Loucy (cell line): ENCODE results near the gene RSPRY1.

Experiments
- H2AFZ ChIP-seq: fragments of 200-600 bp; sonication (generic); 2 replicates; pipeline ENCODE4 v1.6.0; 2016; ENCODE audit warnings: antibody characterized with exemption, mild to moderate bottlenecking, low read length, moderate library complexity
- H3F3A ChIP-seq: fragments of 200-600 bp; 2 replicates; pipeline ENCODE4 v1.6.0; 2016; ENCODE audit warnings: antibody characterized with exemption, low read depth, mild to moderate bottlenecking
- H3K27me3 ChIP-seq: fragments of 200-600 bp; sonication (generic); 2 replicates; pipeline ENCODE4 v1.6.1; 2014; ENCODE audit warnings: low read length, mild to moderate bottlenecking; ENCODE audit not compliant: insufficient read depth, poor library complexity, severe bottlenecking
- H3K36me3 ChIP-seq: fragments of 200-600 bp; sonication (generic); 2 replicates; pipeline ENCODE4 v1.6.1; 2016; ENCODE audit warnings: low read length; ENCODE audit not compliant: insufficient read depth
- H3K4me1 ChIP-seq: fragments of 200-600 bp; sonication (generic); 2 replicates; pipeline ENCODE4 v1.5.1; 2014; ENCODE audit warnings: low read length, mild to moderate bottlenecking; ENCODE audit not compliant: insufficient read depth, poor library complexity, severe bottlenecking
- H3K4me2 ChIP-seq: fragments of 200-600 bp; sonication (generic); 2 replicates; pipeline ENCODE4 v1.6.0; 2014; ENCODE audit warnings: antibody characterized with exemption, low read length, low read depth, mild to moderate bottlenecking; ENCODE audit not compliant: poor library complexity, severe bottlenecking
- H3K4me3 ChIP-seq: fragments of 200-600 bp; sonication (generic); 2 replicates; pipeline ENCODE4 v1.5.1; 2014; ENCODE audit warnings: low read length, mild to moderate bottlenecking, mixed read lengths; ENCODE audit not compliant: poor library complexity, severe bottlenecking
- H3K79me2 ChIP-seq: fragments of 200-600 bp; sonication (generic); 2 replicates; pipeline ENCODE4 v1.6.1; 2014; ENCODE audit warnings: low read length; ENCODE audit not compliant: insufficient read depth
- H3K9ac ChIP-seq: fragments of 200-600 bp; sonication (generic); 2 replicates; pipeline ENCODE4 v1.6.0; 2014; ENCODE audit warnings: mild to moderate bottlenecking, low read depth, low read length, moderate library complexity; ENCODE audit not compliant: poor library complexity, severe bottlenecking
- H3K9me2 ChIP-seq: fragments of 200-600 bp; sonication (generic); replicated peaks from 2 replicates; pipeline ENCODE4 v1.6.1; 2016; ENCODE audit warnings: low read depth, low read length, mixed read lengths
- H3K9me3 ChIP-seq: fragments of 200-600 bp; sonication (generic); 2 replicates; pipeline ENCODE4 v1.6.1; 2014; ENCODE audit warnings: mild to moderate bottlenecking, antibody characterized with exemption, low read length, low read depth; ENCODE audit not compliant: insufficient read depth
- H4K20me1 ChIP-seq: fragments of 200-600 bp; sonication (generic); 2 replicates; pipeline ENCODE4 v1.6.0; 2014; ENCODE audit warnings: antibody characterized with exemption, low read length, mild to moderate bottlenecking; ENCODE audit not compliant: insufficient read depth, poor library complexity, severe bottlenecking
- EZH2phosphoT487 ChIP-seq: fragments of 200-600 bp; IDR thresholded peaks from 2 replicates; pipeline ENCODE4 v1.6.1; 2018; ENCODE audit warnings: antibody characterized with exemption, mild to moderate bottlenecking, moderate library complexity, borderline replicate concordance
- TF ChIP-seq, protein P1 (sequence below): fragments of 200-600 bp; sonication (generic); conservative IDR thresholded peaks from 2 replicates; pipeline ENCODE4 v1.5.1; 2014; ENCODE audit warnings: mild to moderate bottlenecking, antibody characterized with exemption, low read length

The RSPRY1 gene

DNA sequence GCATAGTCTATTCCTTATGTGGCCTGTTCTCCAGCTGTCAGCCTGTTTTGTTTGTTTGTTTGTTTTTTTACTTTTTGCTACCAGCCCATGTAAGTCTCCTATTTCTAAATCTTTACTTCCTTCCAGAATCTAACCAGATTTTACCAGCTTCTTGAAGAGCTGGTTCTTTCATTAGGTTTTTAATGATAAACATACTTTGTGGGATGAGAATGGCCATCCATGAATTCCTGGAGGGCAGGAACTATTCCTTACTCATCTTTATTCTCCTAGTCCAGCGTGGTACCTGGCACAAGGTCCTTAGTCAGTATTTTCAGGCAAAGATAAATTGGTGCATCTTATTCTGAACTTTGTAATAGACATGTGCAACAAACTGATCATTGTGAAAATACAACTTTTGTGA, 17.3 kb downstream of the RSPRY1 start:
- Histone ChIP-seq H3K9me3 (no peaks in the 10 kb centered on the region), H3K4me1 (no peaks in the 10 kb centered on the region), H4K20me1 (peaks cover 3% of the 10 kb centered on the region), H3K79me2 (peaks cover 11% of the 10 kb centered on the region), H3K9ac (no peak overlapping the region), H3F3A (no peaks in the 10 kb centered on the region), H3K4me3 (no peak overlapping the region), H2AFZ (no peak overlapping the region), H3K4me2 (no peak overlapping the region), H3K27me3 (no peaks in the 10 kb centered on the region), H3K36me3 (peaks cover 39% of the 10 kb centered on the region), H3K9me2 (no peaks in the 10 kb centered on the region)
- TF ChIP-seq, protein P1, sequence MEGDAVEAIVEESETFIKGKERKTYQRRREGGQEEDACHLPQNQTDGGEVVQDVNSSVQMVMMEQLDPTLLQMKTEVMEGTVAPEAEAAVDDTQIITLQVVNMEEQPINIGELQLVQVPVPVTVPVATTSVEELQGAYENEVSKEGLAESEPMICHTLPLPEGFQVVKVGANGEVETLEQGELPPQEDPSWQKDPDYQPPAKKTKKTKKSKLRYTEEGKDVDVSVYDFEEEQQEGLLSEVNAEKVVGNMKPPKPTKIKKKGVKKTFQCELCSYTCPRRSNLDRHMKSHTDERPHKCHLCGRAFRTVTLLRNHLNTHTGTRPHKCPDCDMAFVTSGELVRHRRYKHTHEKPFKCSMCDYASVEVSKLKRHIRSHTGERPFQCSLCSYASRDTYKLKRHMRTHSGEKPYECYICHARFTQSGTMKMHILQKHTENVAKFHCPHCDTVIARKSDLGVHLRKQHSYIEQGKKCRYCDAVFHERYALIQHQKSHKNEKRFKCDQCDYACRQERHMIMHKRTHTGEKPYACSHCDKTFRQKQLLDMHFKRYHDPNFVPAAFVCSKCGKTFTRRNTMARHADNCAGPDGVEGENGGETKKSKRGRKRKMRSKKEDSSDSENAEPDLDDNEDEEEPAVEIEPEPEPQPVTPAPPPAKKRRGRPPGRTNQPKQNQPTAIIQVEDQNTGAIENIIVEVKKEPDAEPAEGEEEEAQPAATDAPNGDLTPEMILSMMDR = no peak
- TF ChIP-seq EZH2phosphoT487 = no peak

DNA sequence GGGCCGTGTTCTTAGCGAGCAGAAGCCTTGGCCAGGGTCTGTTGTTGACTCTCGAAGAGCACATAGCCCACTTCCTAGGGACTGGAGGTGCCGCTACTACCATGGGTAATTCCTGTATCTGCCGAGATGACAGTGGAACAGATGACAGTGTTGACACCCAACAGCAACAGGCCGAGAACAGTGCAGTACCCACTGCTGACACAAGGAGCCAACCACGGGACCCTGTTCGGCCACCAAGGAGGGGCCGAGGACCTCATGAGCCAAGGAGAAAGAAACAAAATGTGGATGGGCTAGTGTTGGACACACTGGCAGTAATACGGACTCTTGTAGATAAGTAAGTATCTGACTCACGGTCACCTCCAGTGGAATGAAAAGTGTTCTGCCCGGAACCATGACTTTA, 18.5 kb downstream of the RSPRY1 start:
- peaks cover 48% of the 10 kb centered on the region for H3K36me3 ChIP-seq
- no peak overlapping the region for H3K9ac ChIP-seq
- H3K4me1 ChIP-seq = no peaks in the 10 kb centered on the region
- no peaks in the 10 kb centered on the region for H3F3A ChIP-seq
- peaks cover 5% of the 10 kb centered on the region; the same call in 1 of the 2 replicates for H3K79me2 ChIP-seq
- TF ChIP-seq EZH2phosphoT487 = no peak
- TF ChIP-seq, protein P1 = no peak; the same call in 1 of the 2 replicates
- H3K9me2 ChIP-seq = no peaks in the 10 kb centered on the region
- H3K27me3 ChIP-seq = no peaks in the 10 kb centered on the region
- H4K20me1 ChIP-seq = no peaks in the 10 kb centered on the region
- no peaks in the 10 kb centered on the region for H3K9me3 ChIP-seq
- no peak overlapping the region for H2AFZ ChIP-seq
- no peak overlapping the region for H3K4me2 ChIP-seq
- H3K4me3 ChIP-seq = no peak overlapping the region

DNA sequence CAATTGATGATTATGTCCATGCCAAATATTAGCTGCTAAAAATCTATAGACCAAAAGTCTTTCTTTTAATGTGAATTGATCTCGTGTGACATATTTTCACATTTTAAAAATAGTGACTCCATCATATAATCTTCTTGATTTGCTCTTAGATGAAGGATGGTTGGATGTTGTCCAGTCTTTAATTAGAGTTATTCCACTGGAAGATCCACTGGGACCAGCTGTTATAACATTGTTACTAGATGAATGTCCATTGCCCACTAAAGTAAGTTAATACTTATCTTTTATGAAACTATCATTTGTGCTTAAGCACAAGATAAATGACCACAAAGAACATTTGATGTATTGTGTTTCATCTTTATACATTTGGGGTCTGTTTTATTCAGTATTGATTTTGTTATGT, 22.8 kb downstream of the RSPRY1 start:
- H4K20me1 ChIP-seq = no peaks in the 10 kb centered on the region
- H3K36me3 ChIP-seq = peaks cover 74% of the 10 kb centered on the region
- H3K79me2 ChIP-seq = no peaks in the 10 kb centered on the region
- H3K27me3 ChIP-seq = no peaks in the 10 kb centered on the region
- no peak overlapping the region for H2AFZ ChIP-seq
- TF ChIP-seq EZH2phosphoT487 = no peak
- TF ChIP-seq, protein P1 = no peak
- H3F3A ChIP-seq = no peaks in the 10 kb centered on the region
- no peaks in the 10 kb centered on the region for H3K9me2 ChIP-seq
- H3K4me3 ChIP-seq = no peak overlapping the region
- no peak overlapping the region for H3K9ac ChIP-seq
- H3K4me2 ChIP-seq = no peak overlapping the region
- H3K9me3 ChIP-seq = no peaks in the 10 kb centered on the region
- no peaks in the 10 kb centered on the region for H3K4me1 ChIP-seq
